ENCODE measurements around the gene TBC1D28. TPM values are rescaled to one million over a fixed set of nuclear protein-coding genes. Genes with fewer than 3 reads are reported as not detected.

Gene TBC1D28
- total RNA-seq, result not detected in 2 replicates

DNA sequence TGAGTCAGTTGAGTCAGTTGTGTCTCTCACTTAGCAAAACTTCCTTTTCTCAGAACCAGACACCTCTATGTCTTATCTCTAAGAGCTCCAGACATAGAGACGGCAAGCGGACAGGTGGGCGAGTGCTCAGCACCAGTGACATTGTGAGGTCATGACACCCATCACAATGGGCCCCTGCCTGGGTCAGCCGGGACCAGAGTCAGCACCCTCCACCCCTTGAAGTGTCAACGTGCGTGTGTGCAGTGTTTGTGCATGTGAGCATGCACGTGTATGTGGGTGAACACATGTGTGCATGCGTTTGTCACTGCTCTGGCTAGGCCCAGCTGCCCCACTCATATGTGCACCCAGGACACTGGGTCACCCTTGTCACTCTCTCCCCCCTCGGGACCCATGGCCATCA lies at the start of gene TBC1D28:
TBC1D28 (minus strand) TSS at position 101 of the 400 bp plus-strand sequence. CDS start 3,039 bp downstream, outside the sequence.

DNA sequence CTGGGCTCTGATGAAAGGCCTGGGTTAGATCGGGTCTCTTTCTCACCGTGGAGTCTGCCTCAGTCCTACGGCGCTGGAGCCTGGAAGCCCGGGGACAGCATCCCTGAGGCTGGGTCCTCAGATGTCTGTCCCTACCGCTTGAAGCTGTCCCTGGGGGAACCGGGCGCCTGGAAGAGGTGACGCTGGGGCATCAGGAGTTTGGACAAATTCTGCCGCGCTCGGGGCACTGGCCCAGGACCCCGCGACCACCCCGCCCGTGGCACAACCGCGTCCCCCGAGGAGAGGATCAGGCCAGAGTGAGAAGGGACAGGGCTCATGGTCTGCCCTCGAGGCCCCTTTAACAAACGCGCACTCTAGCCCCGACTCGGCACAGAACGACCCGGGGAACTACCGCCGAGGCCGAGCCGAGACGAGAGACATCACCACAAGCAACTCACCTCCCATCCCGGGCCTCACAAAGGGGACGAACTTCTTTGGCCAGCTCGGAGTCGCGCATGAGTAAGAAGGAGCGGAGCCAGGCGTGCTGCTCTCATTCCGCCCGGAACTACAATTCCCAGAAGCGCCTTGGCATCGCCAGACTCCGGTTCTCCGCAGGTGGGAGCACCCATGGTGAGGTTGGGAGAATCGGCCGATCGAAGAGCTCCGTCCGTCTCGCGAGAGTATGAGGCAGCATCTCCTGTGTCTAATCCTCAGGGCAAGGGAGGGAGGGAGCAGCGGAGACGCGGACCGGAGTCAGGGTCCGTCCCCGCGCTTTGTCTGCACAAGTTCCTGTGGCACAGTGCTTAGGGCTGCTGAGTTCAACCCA lies 37.8 kb upstream of the TBC1D28 start, which contains the start of gene FOXO3B:
FOXO3B (minus strand) TSS at position 548 of the 805 bp plus-strand sequence. CDS start 663 bp downstream, outside the sequence.

Other genes with a start within 250 kb of the TBC1D28 start
- gene LGALS9C, start 167.6 kb downstream of the TBC1D28 start, total RNA-seq, result not detected in 2 replicates
- 2.2 and 2.4 TPM in 2 replicates for gene FOXO3B, start 37.9 kb upstream of the TBC1D28 start, total RNA-seq
- under 0.01 TPM in 1 of 2 replicates, not detected in the other for gene FBXW10, start 99.7 kb upstream of the TBC1D28 start, total RNA-seq
- gene TVP23B, start 136.8 kb upstream of the TBC1D28 start, total RNA-seq, result 73.2 and 80.2 TPM in 2 replicates
- 38.7 and 59.2 TPM in 2 replicates for gene PRPSAP2, start 213.7 kb upstream of the TBC1D28 start, total RNA-seq